LNCAP (cell line): Measurements from ENCODE around the gene CDYL2.

Source experiments
- CTCF ChIP-seq: fragments of 450-650 bp; IDR thresholded peaks from 2 replicates; pipeline ENCODE4 v1.5.1; 2017; ENCODE audit warnings: mild to moderate bottlenecking

CDYL2 gene

DNA sequence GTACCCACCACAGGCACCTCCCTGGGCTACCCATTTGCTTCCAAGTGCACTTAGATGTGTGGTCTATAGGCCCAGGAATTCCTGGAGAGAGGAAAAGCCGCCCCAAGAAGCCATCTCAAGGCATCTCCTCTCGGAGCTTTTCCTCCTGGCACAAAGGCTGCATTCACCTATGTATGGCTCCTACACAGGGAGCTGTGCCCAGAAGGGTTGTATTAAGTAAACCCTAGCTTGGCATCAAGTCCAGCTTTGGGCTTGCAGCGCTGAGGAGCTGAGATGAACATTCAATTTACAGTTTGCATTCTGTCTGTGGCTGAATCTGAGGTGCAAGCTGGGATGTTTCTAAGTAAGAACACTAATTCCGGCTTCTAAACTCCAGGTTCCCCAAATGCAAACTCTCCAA is 81.3 kb downstream of the CDYL2 start:
- TF ChIP-seq CTCF: no peak

GRCh38 chr16:80720804-80721371 is 83.5 kb downstream of the CDYL2 start:
- no peak for TF ChIP-seq CTCF

DNA sequence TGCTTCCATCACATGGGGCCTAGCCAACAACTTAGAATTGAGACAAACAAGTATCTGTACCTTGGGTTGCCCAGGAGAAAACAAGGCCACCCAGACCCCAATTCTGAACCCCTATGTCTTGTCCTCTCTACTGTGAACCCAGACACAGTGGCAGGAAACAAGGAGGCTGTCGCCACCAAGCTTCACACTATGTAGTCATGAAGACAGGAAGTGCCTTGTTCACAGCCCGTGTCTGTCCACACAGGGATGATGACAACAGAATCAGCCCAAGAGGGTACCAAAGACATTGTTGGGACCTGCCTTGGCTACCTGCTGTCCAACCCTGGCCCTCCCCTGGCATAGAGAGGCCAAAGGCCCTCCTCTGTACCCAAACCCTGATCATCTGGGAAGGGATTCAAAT is 84.8 kb downstream of the CDYL2 start:
- TF ChIP-seq CTCF: no peak

- TF ChIP-seq CTCF: no peak
Measured at GRCh38 chr16:80718480-80719220, 85.7 kb downstream of the CDYL2 start.

- no peak for TF ChIP-seq CTCF
Measured at GRCh38 chr16:80717611-80718010, 86.8 kb downstream of the CDYL2 start.

DNA sequence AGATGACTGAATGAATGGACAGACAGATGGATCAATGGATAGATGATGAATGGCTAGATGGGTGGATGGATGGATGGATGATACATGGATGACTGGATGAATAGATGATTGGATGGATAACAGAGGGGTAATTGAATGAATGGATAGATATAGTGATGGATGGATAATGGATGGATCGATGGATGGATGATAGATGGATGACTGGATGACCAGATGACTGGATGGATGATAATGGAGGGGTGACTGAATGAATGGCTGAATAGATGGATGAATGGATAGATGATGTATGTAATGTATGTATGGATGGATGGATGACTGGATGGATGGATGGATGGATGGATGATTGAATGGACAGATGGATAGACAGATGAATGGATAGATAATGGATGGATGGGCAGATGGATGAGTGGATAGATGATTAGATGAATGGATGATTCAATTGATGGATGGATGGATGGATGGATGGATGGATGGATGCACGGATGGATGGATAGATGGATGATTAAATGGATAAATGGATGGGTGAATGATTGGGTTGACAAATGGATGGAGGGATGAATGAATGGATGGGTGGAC is 87.7 kb downstream of the CDYL2 start:
- TF ChIP-seq CTCF: no peak

DNA sequence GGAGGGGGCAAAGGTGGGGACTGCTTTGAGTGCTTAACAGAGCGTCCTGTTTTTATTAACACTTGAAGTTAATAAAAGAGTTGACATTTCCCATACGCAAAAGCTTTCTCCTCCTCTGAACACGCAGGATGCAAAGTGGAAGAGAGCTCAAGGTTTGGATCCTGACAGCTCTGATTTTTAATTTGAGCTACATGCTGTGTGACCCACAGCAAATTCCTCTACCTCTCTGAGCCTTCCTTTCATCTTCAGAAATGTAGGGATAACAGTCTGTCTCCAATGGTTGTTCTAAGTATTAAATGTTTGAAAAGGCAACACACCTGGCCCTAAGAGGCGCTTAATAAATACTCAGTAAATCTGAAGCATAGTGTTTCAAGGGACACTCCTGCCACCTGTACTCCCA is 93.0 kb downstream of the CDYL2 start:
- no peak for TF ChIP-seq CTCF
